SK-N-SH (cell line): ENCODE results near the gene ADAMTSL1. TPM values are rescaled to one million over a fixed set of nuclear protein-coding genes. Genes with fewer than 3 reads are reported as not detected.

Experiments
- CTCF ChIA-PET: fragments of 300-600, 350-600 bp; formaldehyde crosslinking; extraction: SDS; loops from one replicate; lab custom pipeline; 2021; lab: Yijun Ruan, JAX
- POLR2A ChIA-PET: fragments of 350-600 bp; sonication (Branson Sonifier 250); formaldehyde crosslinking; extraction: SDS; loops from one replicate; lab custom pipeline; 2020; ENCODE audit warnings: antibody characterized with exemption, inconsistent platforms; lab: Yijun Ruan, JAX
- DNase-seq: peaks from one replicate; pipeline ENCODE4 v3.0.0; 2012
- H2AFZ ChIP-seq: fragments of 200-600 bp; sonication (generic); 2 replicates; pipeline ENCODE4 v1.8.1; 2016; ENCODE audit warnings: antibody characterized with exemption, mild to moderate bottlenecking, low read depth
- H3F3A ChIP-seq: fragments of 200-600 bp; sonication (generic); replicated peaks from 2 replicates; pipeline ENCODE3; 2016; ENCODE audit warnings: antibody characterized with exemption, mild to moderate bottlenecking; ENCODE audit not compliant: insufficient read depth
- H3K27ac ChIP-seq, 2 experiments: fragments of 200-500 bp in 1 of 2; fragments of 200-600 bp in 1 of 2; sonication (Bioruptor generic) in 1 of 2; sonication (generic), shearing (Covaris generic) in 1 of 2; 2 replicates each; pipeline versions ENCODE4 v1.5.1 to v1.6.1; 2014 to 2016; ENCODE audit warnings: low read depth in 2 of 2, inconsistent platforms in 1 of 2, low read length in 1 of 2, mild to moderate bottlenecking in 1 of 2, mixed read lengths in 1 of 2
- H3K27me3 ChIP-seq: fragments of 200-600 bp; sonication (generic), shearing (Covaris generic); 2 replicates; pipeline ENCODE4 v1.6.1; 2016; ENCODE audit warnings: mixed run types; ENCODE audit not compliant: insufficient read depth
- H3K36me3 ChIP-seq, 2 experiments: fragments of 200-500 bp in 1 of 2; fragments of 200-600 bp in 1 of 2; sonication (Bioruptor generic) in 1 of 2; sonication (generic) in 1 of 2; replicated peaks in 1 of 2; 2 replicates each; pipeline versions ENCODE3 to v1.5.1; 2014 to 2016; ENCODE audit warnings: low read length in 1 of 2, mild to moderate bottlenecking in 1 of 2; ENCODE audit not compliant: insufficient read depth in 2 of 2, control insufficient read depth in 1 of 2
- H3K4me1 ChIP-seq, 2 experiments: fragments of 200-500 bp in 1 of 2; fragments of 200-600 bp in 1 of 2; sonication (Bioruptor generic) in 1 of 2; sonication (generic), shearing (Covaris generic) in 1 of 2; 2 replicates each; pipeline versions ENCODE4 v1.5.1 to v1.6.1; 2014 to 2016; ENCODE audit warnings: low read depth in 1 of 2, low read length in 1 of 2, mixed run types in 1 of 2; ENCODE audit not compliant: insufficient read depth in 2 of 2, control insufficient read depth in 1 of 2
- H3K4me2 ChIP-seq: fragments of 200-600 bp; sonication (generic), shearing (Covaris generic); 2 replicates; pipeline ENCODE4 v1.6.1; 2017; ENCODE audit warnings: mixed run types
- H3K4me3 ChIP-seq, 2 experiments: fragments of 200-500 bp in 1 of 2; fragments of 200-600 bp in 1 of 2; sonication (Bioruptor generic) in 1 of 2; sonication (generic), shearing (Covaris generic) in 1 of 2; 2 replicates each; pipeline versions ENCODE4 v1.5.1 to v1.8.1; 2014 to 2016; ENCODE audit warnings: low read depth in 2 of 2, inconsistent platforms in 1 of 2, low read length in 1 of 2, mild to moderate bottlenecking in 1 of 2, mixed read lengths in 1 of 2, moderate library complexity in 1 of 2
- H3K79me2 ChIP-seq: fragments of 200-600 bp; sonication (generic); 2 replicates; pipeline ENCODE4 v1.8.1; 2017; ENCODE audit warnings: mild to moderate bottlenecking; ENCODE audit not compliant: insufficient read depth
- H3K9ac ChIP-seq: fragments of 200-600 bp; sonication (generic); 2 replicates; pipeline ENCODE4 v1.6.1; 2017; ENCODE audit warnings: mixed run types
- H3K9me2 ChIP-seq: fragments of 200-600 bp; sonication (generic); 2 replicates; pipeline ENCODE4 v1.6.1; 2017; ENCODE audit warnings: mixed run types
- H3K9me3 ChIP-seq: fragments of 200-600 bp; sonication (generic); 2 replicates; pipeline ENCODE4 v1.6.1; 2017; ENCODE audit warnings: mixed run types, mild to moderate bottlenecking, moderate library complexity
- H4K20me1 ChIP-seq: fragments of 200-600 bp; sonication (generic); 2 replicates; pipeline ENCODE4 v1.6.1; 2017; ENCODE audit warnings: mild to moderate bottlenecking, mixed run types; ENCODE audit not compliant: insufficient read depth
- CHD2 ChIP-seq: fragments of 150-350 bp; IDR thresholded peaks from 2 replicates; pipeline ENCODE4 v1.6.1; 2018; ENCODE audit warnings: low read length; ENCODE audit not compliant: partially characterized antibody
- CTCF ChIP-seq: fragments of 200-600 bp; sonication (generic); IDR thresholded peaks from 2 replicates; pipeline ENCODE4 v1.6.1; 2017; ENCODE audit warnings: antibody characterized with exemption, mild to moderate bottlenecking, moderate library complexity
- EZH2phosphoT487 ChIP-seq: fragments of 200-600 bp; sonication (generic); IDR thresholded peaks from 2 replicates; pipeline ENCODE4 v1.6.1; 2017; ENCODE audit warnings: low read depth, mixed run types, mild to moderate bottlenecking, antibody characterized with exemption, moderate library complexity, borderline replicate concordance
- FOSL2 ChIP-seq: IDR thresholded peaks from 2 replicates; pipeline ENCODE4 v1.4.0; 2012; ENCODE audit warnings: low read depth, mild to moderate bottlenecking, moderate library complexity, borderline replicate concordance
- GABPA ChIP-seq: IDR thresholded peaks from 2 replicates; pipeline ENCODE4 v1.4.0; 2012; ENCODE audit warnings: low read depth, mild to moderate bottlenecking
- GATA2 ChIP-seq: sonication (generic); formaldehyde crosslinking; IDR thresholded peaks from 2 replicates; pipeline ENCODE4 v1.5.0; 2020; ENCODE audit warnings: mild to moderate bottlenecking, missing genetic modification reagents
- MAX ChIP-seq: IDR thresholded peaks from 2 replicates; pipeline ENCODE4 v1.4.0; 2012; ENCODE audit warnings: low read depth
- POLR2AphosphoS5 ChIP-seq: IDR thresholded peaks from 2 replicates; pipeline ENCODE4 v1.6.1; 2012; ENCODE audit warnings: low read depth, low read length
- RAD21 ChIP-seq: IDR thresholded peaks from 2 replicates; pipeline ENCODE4 v1.6.1; 2012; ENCODE audit warnings: mild to moderate bottlenecking, low read length
- RFX5 ChIP-seq: IDR thresholded peaks from 2 replicates; pipeline ENCODE4 v1.6.1; 2012; ENCODE audit warnings: mild to moderate bottlenecking, improper control_type of control experiment, low read length
- RXRA ChIP-seq: IDR thresholded peaks from 2 replicates; pipeline ENCODE4 v1.4.0; 2012; ENCODE audit warnings: low read depth, mild to moderate bottlenecking, borderline replicate concordance
- SIN3A ChIP-seq: IDR thresholded peaks from 2 replicates; pipeline ENCODE4 v1.6.1; 2012; ENCODE audit warnings: low read depth, mild to moderate bottlenecking, low read length, moderate library complexity, borderline replicate concordance
- TEAD4 ChIP-seq: IDR thresholded peaks from 2 replicates; pipeline ENCODE4 v1.4.0; 2012; ENCODE audit warnings: mild to moderate bottlenecking, borderline replicate concordance; ENCODE audit not compliant: insufficient read depth
- USF2 ChIP-seq: fragments of 150-350 bp; IDR thresholded peaks from 2 replicates; pipeline ENCODE4 v1.6.1; 2017; ENCODE audit warnings: antibody characterized with exemption, low read length, low read depth, borderline replicate concordance
- YY1 ChIP-seq: IDR thresholded peaks from 2 replicates; pipeline ENCODE4 v1.4.0; 2012; ENCODE audit warnings: low read depth, mild to moderate bottlenecking
- ZBTB33 ChIP-seq: IDR thresholded peaks from 2 replicates; pipeline ENCODE4 v1.4.0; 2012; ENCODE audit warnings: low read depth, borderline replicate concordance
- WGBS: methylation state at CpG from one replicate; pipeline ENCODE4 v1.1.6; 2017; ENCODE audit warnings: low lambda C conversion rate; 5-methylcytosine and 5-hydroxymethylcytosine counted together
- polyA plus RNA-seq, 3 experiments: library from polyadenylated mRNA; depleted of rRNA; stranded (reverse); fragments of >200 nt; gene quantifications; 2 replicates each; pipeline ENCODE4 v1.2.3, GENCODE V29; 2012

The ADAMTSL1 gene
- polyA plus RNA-seq, 1 of the 3 experiments (the other 2 are of a cell fraction): 114 TPM

- TF ChIP-seq FOSL2: no peak
Observed at GRCh38 chr9:18891946-18892670, 418.2 kb downstream of the ADAMTSL1 start (continued).

- WGBS: 71% methylated on average over 4 of the region's 4 CpGs
- no peak for DNase-seq
- H3K9ac ChIP-seq: no peak overlapping the region
- no peaks in the 10 kb centered on the region for H3K79me2 ChIP-seq
- H2AFZ ChIP-seq: no peak overlapping the region
- H3K9me2 ChIP-seq: no peaks in the 10 kb centered on the region
- H3K27ac ChIP-seq: no peak overlapping the region
- TF ChIP-seq ZBTB33 (no peak), GATA2 (no peak)
- H3K9me3 ChIP-seq: peaks cover 21% of the 10 kb centered on the region
- peaks cover 10 to 29% of the 10 kb centered on the region in 2 experiments; a peak in 3 of 4 replicates for H3K4me1 ChIP-seq
- peaks cover 12 to 86% of the 10 kb centered on the region in 2 experiments for H3K36me3 ChIP-seq
- ChIA-PET POLR2A (no interaction called here), CTCF (no interaction called here)
- H3K4me2 ChIP-seq: no peak overlapping the region
- peaks cover 7% of the 10 kb centered on the region for H3F3A ChIP-seq
- H3K4me3 ChIP-seq: no peak overlapping the region; a peak in 1 of 4 replicates
- H4K20me1 ChIP-seq: no peaks in the 10 kb centered on the region
- H3K27me3 ChIP-seq: no peaks in the 10 kb centered on the region
Observed at GRCh38 chr9:18893046-18893445, 419.1 kb downstream of the ADAMTSL1 start.

GRCh38 chr9:18893491-18893890 is 419.5 kb downstream of the ADAMTSL1 start:
- H3K4me1 ChIP-seq: peaks cover 9 to 24% of the 10 kb centered on the region in 2 experiments; a peak in 3 of 4 replicates
- H3K9ac ChIP-seq: no peak overlapping the region
- H4K20me1 ChIP-seq: no peaks in the 10 kb centered on the region
- peaks cover 21% of the 10 kb centered on the region for H3K9me3 ChIP-seq
- ChIA-PET CTCF (no interaction called here), POLR2A (no interaction called here)
- H3K4me2 ChIP-seq: no peak overlapping the region
- H3K79me2 ChIP-seq: no peaks in the 10 kb centered on the region
- no peak overlapping the region for H3K4me3 ChIP-seq
- H3K27me3 ChIP-seq: no peaks in the 10 kb centered on the region
- H3K27ac ChIP-seq: no peak overlapping the region
- 63% methylated on average over 1 of the region's 1 CpG for whole genome bisulfite sequencing
- H3K36me3 ChIP-seq: peaks cover 12 to 88% of the 10 kb centered on the region in 2 experiments
- no peak overlapping the region for H2AFZ ChIP-seq
- DNase-seq: no peak
- peaks cover 7% of the 10 kb centered on the region for H3F3A ChIP-seq
- no peaks in the 10 kb centered on the region for H3K9me2 ChIP-seq
- TF ChIP-seq YY1: no peak
- no peak for TF ChIP-seq CHD2
- no peak for TF ChIP-seq USF2
- no peak for TF ChIP-seq CTCF
- TF ChIP-seq MAX: no peak
- no peak for TF ChIP-seq POLR2AphosphoS5
- TF ChIP-seq ZBTB33: no peak
- TF ChIP-seq GABPA: no peak
- TF ChIP-seq SIN3A: no peak
- TF ChIP-seq RAD21: no peak
- no peak for TF ChIP-seq EZH2phosphoT487
- no peak for TF ChIP-seq GATA2
- TF ChIP-seq RXRA: no peak
- TF ChIP-seq TEAD4: no peak
- no peak for TF ChIP-seq RFX5
